ENCODE results near the gene COX7A2L.
A peak's percentile ranks its signal among the peaks of the same experiment; 100 is the strongest.
"Not testable (repeated sequence)": the region's sequence is repeated elsewhere in the genome, so short reads cannot be mapped to it uniquely, and the experiment has no call there.

COX7A2L gene

DNA sequence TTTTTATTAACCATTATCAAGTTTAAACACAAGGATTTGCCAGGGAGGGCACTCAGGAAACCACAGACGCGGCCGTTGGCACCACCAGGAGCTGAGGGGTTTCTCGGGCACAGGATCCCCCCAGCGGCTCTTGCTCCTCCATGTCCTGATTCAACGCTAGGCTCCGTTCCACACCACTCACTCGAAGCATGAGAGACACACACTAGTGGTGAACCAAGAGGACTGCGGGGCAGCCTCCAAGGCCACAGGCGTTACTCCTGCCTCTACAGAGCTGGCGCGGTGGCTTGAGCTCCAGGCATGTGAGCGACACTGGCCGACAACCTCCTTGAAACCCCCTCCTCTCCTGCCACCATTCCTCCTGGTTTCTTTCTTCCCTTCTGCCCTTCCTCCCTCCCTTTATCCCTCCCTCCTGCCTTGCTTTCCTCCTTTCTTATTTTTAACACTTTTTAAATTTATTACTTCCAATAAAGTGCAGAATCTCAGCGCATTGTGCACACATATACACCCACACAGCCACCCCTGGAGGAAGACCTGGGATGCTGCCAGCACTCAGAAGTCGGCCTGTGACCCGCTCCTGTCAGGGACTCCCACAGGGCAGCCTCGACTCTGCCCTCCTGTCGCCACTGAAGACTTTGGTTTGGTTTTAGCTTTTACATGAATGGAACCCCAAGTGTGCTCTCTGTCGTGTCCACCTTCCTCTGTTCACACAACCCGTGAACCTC lies 21.7 kb downstream of the COX7A2L start:
- DNase-seq (ENCODE audit: low spot score): no peak

DNA sequence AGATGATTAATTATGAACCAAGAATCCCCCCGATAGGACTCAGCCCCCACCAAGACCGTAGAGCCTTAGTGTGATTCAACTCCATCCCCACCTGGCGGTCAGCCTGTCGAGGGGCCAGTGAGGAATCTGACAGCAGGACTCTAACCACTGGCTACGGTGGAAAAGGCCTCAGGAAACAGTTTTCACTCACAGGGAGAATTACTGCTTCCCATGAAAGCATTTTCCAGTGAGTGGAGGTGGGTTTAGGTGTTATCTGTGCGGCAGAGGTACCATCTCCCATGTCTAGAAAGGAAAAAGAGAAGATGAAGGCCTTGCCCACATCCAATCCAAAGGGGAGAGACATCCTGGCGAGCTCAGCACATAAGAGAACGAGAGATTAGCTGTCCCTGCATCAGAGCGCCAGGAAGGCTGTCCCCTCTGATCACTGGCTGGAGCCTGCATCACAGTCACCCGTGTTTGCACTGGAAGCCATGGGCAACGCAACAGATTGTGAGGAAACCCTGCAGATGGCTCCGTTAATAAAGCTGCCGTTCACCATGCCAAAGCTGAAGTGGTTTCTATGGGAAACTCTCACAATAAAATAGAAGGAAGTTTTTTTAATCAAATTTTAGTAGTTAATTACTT lies 22.3 kb downstream of the COX7A2L start:
- no peak for DNase-seq (ENCODE audit: low spot score)

DNA sequence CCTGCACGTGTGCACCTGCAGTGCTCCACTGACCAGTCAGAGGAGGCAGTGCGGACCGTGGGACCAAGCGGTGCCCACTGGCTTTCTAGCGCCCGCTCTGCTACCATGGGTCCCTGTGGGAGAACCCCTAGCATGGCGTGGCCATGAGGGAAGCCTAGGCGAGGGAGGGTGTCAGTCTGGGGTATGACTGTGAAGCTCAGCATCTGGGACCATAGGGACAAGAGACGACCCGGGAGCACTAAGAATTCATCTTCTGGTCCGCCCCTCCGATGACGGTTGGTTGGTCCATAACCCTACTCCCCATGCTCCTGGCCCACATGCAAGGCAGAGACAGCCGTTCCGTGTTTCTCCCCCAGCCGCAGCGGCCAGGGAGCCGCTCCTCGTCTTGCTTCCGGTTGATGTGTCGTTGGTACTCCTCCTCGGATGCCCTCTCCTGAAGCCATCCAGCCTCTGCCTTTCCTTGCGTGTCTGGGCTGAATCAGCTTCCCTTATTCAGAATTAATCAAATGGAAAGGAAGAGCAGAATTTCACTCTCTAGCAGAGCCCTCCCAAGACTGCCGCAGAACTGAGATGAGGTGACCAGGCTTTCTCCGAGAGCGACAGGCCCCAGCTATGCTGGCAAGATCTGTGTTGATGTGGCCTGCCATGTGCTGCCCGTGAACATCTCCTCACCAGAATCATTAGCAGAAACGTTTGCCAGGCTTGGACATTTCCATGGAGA lies 23.0 kb downstream of the COX7A2L start:
- DNase-seq (ENCODE audit: low spot score): no peak

DNA sequence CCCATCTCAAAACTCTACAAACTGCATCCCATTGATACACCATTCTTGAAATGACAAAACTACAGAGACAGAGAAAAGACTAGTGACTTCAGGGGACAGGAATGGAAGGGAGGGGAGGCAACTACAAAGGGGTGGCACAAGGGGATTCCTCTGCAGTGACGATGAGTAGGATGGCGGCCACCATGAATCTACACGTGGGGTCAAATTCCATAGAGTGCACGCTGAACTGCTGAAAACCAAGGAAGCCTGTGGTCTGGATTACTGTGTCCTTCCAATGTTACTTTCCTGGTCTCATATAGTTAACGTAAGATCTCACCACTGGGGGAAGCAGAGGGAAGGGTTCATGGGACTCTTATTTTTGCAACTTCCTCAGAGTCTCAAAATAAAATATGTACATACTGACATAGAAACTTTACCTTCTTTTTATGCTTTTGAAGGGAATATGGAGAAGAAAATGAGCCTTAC lies 23.6 kb downstream of the COX7A2L start:
- no peak for DNase-seq (ENCODE audit: low spot score)

DNA sequence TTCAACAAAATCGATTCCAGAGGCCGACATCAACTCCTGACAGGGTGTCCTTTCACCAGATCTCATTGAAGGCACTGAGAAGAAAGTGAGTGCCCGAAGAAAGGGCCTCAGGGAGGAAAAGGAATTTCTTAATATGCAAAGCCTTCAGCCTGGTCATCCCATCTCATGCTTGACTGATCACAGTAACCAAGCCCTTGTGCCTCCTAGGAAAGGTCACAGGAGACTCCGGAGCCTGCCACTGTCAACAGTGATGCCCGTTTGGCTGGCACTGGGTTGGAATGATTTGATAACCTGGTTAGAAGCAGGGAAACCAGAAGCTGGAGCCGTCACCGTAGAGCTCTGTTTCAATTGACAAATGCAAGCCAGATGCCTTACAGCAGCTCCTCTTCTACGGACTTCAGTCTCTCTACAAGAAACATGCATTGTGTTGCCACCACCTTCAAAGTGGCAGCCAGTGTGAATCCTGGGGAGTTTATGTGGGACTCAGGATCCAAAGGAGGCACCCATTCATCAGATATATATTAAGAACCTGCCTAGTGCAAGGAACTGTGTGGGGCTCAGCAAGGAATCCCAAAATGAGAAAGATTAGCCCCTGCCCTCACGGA lies 24.6 kb downstream of the COX7A2L start:
- no peak for DNase-seq (ENCODE audit: low spot score)

DNA sequence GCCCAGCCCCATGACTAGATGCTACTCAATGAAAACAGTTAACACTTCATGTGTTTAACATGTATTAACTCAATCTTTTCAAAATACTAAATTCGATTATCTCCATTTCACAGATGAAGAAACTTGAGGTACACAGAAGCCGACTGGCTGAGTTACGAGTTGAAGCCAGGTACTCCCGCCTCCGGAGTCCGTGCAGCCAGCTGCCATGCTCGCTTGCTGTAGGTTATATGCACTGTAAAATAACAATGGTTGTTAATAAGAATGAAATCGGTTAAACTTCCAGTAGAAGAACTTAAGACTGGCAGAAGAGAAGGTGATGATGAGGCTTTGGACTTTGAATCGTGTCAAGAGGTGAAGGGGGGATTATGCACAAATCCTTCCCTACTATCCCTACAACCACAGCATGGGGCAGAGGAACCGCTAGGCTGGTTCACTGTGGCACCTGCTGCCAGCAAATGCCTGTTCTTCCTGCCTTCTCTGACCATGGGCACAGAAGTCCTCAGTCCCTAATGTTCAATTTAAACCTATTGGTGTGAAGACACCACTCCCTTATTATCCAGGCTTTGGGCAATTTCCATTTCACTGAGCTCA lies 25.4 kb downstream of the COX7A2L start:
- DNase-seq (ENCODE audit: low spot score): no peak

DNA sequence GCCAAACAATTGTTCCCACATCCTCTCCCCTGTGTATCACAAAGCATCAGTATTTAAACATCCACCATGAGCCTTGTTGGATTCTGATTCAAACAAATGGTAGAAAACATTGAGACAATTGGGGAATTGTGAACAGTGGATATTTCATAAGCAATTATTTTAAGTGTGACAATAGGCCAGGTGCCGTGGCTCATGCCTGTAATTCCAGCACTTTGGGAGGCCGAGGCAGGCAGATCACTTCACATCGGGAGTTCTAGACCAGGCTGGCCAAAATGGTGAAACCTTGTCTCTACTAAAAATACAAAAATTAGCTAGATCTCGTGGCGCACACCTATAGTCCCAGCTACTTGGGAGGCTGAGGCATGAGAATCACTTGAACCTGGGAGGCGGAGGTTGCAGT lies 26.2 kb downstream of the COX7A2L start:
- not testable (repeated sequence) for DNase-seq (ENCODE audit: low spot score)

DNA sequence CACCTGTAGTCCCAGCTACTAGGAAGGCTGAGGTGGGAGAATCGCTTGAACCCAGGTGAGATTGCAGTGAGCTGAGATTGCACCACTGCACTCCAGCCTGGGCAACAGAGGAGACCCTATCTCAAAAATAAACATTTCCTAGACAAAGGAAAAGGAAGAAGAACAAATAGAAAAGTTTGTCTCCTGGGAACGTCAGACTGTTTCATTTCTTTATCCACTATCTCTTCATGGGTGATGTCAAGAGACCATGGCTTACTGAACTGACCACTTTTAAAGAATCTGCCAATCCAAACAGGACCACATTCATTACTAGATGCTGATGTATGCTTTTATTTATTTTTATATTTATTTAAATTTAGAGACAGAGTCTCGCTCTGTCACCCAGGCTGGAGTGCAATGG lies 26.8 kb downstream of the COX7A2L start:
- no peak for DNase-seq (ENCODE audit: low spot score)

DNA sequence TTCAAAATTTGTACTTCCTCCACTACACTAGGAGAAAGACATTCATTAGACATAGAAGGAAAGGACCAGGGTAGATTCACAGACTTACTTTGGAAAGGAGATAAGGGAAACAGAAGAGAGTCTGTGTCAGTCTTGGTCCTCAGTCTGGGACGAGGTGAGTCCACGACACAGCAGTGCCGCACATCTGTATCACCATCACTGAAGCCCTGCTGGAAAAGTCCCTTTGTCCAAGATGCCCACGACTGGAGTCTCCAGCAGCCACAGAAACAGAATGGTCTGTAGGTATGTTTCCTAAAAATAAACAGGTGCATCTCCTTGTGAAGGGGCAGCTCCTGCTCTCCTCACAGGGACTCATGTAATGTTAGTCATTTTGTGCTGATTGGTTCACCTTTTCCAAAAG lies 27.4 kb downstream of the COX7A2L start:
- DNase-seq (ENCODE audit: low spot score): no peak

DNA sequence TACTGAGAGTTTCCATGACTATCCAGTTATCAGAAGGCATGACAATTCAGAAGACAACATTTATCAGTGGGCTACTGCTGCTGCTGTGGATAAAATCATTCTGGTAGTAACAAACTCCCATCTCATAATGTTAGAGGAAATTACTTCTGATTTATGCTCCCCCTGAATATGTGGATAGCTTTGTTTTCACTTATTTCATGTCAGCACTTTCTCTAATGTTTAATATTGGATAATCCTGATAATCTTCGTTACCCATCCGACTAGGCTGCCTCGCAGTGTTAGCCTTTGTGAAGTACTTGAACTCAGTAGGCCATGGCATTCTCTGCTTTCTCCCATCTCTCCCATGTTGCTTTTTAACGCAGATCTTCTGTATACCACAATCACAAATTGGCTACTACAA lies 28.4 kb downstream of the COX7A2L start:
- DNase-seq (ENCODE audit: low spot score): no peak

DNA sequence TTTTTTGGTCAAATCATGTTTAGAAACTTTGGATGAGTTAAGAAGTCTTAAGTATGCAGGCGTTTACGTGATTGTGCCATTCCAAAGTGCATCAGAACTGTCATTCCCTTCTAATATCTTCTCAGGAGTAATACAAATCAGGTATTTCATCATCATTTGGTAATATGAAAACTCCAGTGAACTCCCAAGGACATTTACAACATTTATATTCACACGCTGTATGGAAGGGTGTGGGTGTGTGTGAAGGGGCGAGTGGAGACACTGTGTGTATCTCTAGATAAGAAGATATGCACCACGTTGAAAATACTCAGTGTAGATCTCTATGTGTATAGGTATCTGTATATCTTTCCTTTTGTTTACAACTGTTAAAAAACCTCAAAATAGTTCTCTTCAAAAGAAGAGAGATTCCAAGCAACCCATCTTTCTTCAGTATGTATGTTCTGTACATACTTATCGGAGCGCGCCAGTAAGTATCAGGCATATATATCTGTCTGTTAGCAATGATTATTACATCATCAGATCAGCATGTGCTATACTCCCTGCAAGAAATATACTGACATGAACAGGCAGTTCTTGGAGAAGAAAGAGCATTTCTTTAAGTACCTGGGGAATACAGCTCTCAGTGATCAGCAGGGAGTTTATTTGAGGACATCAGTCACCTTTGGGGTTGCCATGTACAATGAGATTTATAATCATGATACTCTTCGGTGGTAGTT lies 29.3 kb downstream of the COX7A2L start:
- no peak for DNase-seq (ENCODE audit: low spot score)

DNA sequence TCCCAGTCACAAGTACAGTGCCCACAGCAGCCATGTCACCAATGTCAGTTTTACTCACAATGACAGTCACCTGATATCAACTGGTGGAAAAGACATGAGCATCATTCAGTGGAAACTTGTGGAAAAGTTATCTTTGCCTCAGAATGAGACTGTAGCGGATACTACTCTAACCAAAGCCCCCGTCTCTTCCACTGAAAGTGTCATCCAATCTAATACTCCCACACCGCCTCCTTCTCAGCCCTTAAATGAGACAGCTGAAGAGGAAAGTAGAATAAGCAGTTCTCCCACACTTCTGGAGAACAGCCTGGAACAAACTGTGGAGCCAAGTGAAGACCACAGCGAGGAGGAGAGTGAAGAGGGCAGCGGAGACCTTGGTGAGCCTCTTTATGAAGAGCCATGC lies 31.3 kb downstream of the COX7A2L start:
- no peak for DNase-seq (ENCODE audit: low spot score)

DNA sequence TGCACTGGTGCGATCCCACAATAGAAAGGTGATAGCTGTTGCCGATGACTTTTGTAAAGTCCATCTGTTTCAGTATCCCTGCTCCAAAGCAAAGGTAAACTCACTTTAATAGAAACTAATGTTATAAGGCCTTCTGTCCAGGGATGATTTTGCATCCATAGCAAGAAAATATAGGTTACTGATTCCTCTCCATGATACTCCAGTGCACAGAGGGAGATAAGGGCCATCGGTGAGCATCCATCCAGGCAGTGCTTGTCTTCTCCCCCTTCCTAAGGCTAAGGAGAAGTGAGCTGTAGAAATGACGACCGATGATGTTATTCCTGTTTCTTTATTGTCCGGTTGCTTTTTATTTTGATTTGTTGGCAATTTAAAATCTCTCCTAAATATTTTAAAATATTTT lies 32.1 kb downstream of the COX7A2L start:
- DNase-seq (ENCODE audit: low spot score): no peak

DNA sequence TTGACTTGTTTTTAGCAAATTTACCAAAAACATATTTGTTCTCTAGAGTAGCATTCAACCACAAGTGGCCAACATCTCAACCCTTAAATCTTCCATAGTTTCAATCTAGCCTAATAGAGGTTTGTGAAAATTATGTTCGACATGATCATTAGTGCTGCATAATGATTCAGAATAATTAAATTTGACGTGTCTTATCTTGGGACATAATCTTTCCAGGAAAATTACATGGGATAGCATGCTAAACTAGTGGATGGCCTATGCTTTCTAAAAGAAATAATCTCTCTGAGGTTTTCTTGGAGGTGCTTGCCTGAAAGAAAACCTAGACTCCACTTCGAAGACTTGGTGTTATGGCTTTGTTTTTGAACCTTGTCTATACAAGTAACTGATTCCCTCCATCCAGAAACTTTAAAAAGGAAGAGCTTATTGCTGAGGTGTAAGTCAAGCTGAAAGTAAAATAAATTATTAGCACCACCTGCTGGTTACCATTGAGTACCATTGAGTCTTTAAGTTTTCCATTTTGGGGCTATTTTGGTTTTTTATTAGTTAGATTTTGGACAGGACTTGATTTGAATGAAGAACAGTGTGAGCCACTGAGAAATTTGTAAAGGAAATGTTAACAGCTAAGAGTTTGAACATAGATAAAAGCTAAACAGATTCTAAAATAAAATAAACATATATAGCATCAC lies 32.7 kb downstream of the COX7A2L start:
- peak; percentile 38 for DNase-seq (ENCODE audit: low spot score)

DNA sequence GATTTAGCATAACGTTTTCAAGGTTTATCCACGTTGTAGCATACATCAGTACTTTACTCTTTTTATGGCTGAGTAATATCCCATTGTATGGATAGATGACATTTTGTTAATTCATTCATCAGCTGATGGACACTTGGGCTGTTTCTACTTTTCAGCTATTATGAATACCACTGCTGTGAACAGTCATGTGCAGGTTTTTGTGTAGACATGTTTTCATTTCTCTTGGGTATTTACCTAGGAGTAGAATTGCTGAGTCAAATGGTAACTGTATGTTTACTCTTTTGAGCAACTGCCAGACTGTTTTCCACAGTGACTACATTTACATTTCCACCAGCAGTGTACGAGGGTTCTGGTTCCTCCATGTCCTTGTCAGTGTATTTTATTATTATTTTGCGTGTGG lies 33.9 kb downstream of the COX7A2L start:
- no peak for DNase-seq (ENCODE audit: low spot score)

DNA sequence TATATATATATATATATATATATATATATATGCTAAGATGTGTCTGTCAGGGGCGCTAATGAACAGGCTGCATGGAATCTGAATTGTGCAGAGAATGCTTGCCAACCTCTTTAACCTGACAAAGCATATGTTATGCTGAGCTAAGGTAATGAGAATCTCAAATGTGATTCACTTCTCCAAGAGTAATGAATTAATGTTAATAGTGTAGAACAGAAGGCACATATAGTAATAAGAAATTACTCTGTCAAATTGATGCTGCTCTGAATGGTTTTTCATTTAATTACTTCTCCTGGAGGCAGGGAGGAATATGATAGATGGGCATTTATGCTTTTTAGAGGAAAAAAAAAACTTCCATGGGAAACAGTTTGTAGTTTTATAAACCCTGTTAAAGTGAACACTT lies 35.4 kb downstream of the COX7A2L start:
- no peak for DNase-seq (ENCODE audit: low spot score)

DNA sequence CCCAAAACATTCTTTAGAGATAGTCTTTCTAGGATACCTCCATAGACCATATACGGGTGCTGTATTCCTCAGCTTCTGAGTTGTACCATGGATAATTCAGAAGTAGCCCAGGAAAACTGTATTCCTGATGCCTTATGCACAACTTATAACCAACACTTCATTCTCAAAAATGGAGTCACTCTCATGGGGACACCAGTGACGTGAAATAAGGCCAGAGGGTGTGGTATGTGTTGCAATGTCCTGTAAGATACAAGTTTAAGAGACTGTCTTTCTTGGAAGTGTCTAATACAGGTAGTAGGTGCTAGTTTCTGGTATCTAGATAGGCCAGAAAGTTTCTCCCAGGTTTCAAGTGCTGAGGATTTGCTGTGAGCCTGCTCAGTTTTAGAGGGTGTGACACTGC lies 36.1 kb downstream of the COX7A2L start:
- no peak for DNase-seq (ENCODE audit: low spot score)

DNA sequence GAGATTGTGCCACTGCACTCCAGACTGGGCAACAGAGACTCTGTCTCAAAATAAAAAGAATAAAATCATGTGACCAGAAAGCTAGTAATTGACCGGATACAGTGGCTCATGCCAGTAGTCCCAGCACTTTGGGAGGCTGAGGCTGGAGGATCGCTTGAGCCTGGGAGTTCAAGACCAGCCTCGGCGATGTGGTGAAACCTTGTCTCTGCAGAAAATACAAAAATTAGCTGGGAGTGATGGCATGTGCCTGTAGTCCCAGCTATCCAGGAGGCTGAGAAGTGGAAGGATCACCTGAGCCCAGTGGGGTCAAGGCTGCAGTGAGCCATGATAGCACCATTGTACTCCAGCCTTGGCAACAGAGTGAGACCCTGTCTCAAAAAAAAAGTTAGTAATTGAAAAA lies 36.8 kb downstream of the COX7A2L start:
- no peak for DNase-seq (ENCODE audit: low spot score)

DNA sequence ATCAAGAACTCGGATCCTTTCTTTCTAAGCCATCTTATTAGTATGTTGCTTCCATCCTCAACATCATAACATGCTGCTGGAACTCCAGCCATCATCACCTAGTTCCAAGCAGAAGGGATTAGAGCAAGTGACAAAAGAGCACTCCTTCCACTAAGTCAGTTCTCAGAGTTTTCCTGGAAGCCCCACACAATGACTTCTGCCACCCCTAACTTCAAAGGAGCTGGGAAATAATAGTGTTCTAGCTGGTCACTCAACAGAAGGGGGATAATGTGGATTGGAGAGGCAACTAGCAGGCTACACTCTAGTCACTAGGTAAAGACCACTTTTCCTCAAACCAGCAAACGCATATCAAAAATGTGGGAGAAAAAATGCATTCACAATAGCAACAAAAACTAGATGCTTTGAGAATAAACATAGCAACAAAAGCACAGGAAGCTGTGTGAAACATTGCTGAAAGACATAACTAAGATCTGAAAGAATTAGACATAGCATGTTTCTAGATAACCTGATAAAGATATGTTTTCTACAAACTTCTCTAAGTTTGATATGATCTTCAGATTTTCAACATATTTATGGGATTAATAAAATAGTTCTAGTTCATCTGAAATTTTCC lies 39.5 kb downstream of the COX7A2L start:
- no peak for DNase-seq (ENCODE audit: low spot score)

DNA sequence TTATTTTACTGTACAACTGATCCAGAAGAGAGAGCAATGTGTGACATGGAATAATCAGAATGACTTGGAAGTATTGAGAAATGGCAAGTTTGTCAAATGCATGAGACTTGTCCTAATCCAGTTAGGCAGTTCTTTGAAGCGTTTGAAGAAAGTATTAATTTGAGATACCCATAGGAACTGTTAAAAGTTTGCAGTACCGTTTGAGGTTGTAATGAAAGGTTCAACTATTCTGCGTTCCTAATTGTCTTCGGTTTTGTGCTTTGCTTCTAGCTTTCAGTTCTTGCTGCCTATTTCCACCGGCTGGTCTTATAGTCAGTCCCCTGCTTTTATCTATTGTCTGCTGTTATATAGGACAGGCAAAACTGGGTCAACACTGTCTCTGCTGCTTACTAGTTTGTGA lies 41.8 kb downstream of the COX7A2L start:
- DNase-seq (ENCODE audit: low spot score): no peak

DNA sequence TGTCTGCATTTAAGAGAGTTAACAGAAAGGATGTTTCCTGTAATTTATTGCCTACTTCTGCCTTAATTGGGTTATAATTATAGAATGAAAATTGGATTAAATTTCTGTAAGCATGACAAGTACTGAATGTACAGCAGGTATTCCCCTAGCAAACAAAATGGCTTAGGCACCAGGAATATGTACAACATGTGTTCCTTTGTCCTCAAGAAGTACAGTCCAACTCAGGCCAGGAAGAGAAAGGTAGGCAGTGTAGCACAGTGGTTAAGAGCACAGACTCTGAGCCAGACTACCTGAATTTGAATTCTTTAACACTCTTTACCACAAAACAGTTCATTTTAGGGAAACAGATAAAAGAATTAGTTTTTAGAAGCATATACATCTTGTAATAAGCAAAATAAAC lies 43.1 kb downstream of the COX7A2L start:
- no peak for DNase-seq (ENCODE audit: low spot score)
